GM18519 (cell line): ENCODE measurements around the gene PGLYRP1.

Source experiments
- ATAC-seq: cut with Tn5 transposase; IDR thresholded peaks from one replicate; pipeline ENCODE4 v1.9.1; 2021; ENCODE audit warnings: mild to moderate bottlenecking, moderate library complexity; ENCODE audit not compliant: unreplicated experiment, low FRiP score

PGLYRP1 gene

DNA sequence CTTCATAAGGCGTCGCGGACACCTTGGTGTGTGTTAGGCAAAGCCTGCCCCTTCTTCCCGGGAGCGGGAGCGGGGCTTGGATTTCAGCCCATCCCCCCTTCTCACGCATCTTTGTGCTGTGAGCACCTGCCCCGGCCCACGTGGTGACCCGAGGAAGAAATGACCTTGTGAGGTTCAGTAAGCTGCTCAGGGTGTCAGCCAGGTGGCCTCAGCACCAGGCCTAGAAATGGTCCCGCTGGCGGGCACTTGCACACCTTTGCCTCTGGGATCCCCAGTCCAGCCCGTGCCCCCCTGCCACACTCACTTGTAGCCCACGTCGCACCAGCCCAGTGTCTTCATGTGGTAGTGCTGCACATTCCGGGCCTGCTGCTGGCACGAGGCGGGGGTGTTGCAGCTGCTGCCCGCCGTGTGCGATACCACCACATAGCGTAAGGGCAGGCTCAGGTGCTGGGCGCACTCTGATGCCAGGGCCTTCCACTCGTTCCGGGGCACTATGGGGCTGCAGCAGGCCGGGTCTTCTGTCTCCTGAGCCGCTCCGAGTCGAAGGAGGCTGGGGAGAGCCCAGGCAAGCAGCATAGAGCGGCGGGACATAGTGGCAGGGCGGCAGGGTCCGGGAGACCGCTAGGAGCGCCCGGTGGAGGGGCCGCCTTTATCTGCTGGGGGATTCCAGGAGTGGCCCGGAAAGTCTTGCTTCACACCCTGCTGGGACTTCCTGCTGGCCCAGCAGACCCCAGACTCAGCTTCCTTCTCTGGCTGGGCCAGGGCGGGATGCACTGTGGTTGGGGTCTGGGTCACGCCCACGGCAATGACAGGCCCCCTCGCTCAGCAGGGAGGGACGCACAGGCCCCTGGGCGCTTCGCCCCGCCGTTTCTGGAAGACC is at the start of gene PGLYRP1:
PGLYRP1 (minus strand) TSS at position 623 of the 880 bp plus-strand sequence; CDS start at position 591, 32 bp downstream.
- no peak for ATAC-seq

- no peak for ATAC-seq
These were observed 47.0 kb upstream of the PGLYRP1 start for GRCh38 chr19:46069806-46070341.

DNA sequence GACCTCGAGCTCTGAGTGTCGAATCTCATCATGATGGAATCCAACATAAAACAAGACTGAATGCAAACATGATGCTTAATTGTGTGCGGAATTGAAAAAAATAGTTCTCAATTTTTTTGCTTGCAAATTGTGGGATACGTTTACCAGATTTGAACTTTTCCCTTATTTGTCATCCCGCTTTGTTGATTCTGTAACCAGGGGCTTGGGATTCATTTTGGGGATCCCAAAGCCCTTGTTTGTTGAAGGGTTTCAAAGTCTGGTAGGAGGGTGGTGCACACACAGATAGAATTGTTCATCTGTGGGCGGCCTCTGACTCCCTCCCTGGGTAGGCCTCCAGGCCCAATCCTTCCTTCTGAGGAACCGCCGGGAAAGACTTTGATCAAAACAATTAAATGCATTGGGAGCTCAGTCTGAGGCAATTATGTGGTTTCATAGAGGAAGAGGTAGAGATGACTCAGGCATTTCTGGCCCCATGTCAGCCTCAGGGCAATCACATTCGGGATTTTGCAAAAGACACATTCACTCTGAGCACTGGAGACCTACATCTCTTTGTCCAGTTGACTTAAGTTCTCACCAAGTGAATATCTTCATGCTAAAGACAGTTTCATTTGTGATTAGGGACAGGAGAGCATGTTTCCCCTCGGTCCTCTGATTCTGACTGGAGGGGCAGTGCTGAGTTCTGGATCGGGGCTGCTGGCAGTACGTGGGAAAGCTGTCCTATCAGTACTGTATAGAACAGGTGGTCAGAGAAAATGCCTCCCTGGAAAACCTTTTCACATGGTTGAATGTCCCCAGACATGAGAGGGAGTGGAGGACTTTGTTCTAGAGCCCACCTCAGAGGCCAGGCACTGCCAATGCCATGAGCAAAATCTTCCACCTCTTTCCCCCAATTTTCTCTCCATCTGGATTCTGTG is 45.7 kb upstream of the PGLYRP1 start:
- ATAC-seq, result no peak

DNA sequence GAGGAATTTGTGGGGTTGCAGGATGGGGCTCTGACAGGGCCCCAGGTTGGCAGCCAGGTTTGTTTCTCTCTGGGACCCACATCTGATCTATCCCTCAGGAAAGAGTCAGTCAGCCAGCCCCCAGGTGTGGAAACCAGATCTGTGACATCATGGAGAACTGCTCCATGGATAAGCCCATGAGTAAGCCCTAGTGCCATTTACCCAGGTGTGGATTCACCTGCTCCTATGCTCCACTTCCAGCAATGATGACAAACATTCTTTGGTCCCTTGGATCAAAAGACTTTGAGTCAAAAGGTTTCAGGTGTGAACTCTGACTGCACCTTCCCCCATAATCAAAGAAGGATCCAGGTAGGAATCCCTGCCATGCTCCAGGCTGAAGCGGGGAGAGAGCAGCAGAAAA is 44.8 kb upstream of the PGLYRP1 start:
- ATAC-seq, result no peak

- ATAC-seq, result no peak
These were observed 43.6 kb upstream of the PGLYRP1 start for GRCh38 chr19:46066471-46066870.

GRCh38 chr19:46065486-46066071 is 42.7 kb upstream of the PGLYRP1 start:
- ATAC-seq, result no peak

DNA sequence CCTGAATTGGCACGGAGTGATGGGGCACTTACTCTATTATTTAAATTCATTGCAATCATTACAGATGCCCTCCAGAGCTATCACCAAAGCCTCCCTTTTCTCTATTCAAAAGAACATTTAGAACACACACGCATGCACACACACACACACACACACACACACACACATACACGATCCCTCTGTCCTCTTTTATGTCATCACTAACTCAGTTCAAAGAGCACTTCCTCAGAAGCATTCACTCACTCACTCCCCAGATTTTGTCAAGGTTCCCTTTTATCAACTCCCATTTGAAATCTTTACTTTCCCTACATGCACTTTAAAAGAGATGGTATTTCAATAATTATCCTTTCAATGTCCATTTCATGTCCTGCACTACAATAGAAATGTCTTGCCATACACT is 40.3 kb upstream of the PGLYRP1 start:
- no peak for ATAC-seq

- no peak for ATAC-seq
These were observed 37.2 kb upstream of the PGLYRP1 start for GRCh38 chr19:46060012-46060411.

- no peak for ATAC-seq
These were observed 35.9 kb upstream of the PGLYRP1 start for GRCh38 chr19:46058778-46059177.

- no peak for ATAC-seq
These were observed 33.7 kb upstream of the PGLYRP1 start for GRCh38 chr19:46056536-46056935.

DNA sequence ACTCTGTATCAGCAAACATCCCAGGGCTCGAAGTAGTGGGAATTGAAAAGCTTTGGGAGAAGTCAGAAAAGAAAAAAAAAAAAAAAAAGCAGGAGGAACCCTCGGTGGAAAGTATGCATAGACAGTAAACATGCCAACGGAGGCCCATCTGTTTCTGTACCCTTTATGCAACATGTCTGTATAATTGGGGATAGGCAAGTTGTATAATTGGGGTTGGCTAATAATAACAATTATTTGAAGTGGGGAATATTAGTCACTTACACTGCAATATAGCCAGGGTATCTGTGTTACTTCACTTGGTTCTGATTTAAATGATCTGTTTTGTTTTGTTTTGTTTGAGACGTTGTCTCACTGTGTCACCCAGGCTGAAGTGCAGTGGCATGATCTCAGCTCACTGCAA is 30.0 kb upstream of the PGLYRP1 start:
- ATAC-seq, result no peak

- no peak for ATAC-seq
These were observed 26.7 kb upstream of the PGLYRP1 start for GRCh38 chr19:46049597-46049996.

- ATAC-seq, result no peak
These were observed 20.7 kb upstream of the PGLYRP1 start for GRCh38 chr19:46043519-46043918.

DNA sequence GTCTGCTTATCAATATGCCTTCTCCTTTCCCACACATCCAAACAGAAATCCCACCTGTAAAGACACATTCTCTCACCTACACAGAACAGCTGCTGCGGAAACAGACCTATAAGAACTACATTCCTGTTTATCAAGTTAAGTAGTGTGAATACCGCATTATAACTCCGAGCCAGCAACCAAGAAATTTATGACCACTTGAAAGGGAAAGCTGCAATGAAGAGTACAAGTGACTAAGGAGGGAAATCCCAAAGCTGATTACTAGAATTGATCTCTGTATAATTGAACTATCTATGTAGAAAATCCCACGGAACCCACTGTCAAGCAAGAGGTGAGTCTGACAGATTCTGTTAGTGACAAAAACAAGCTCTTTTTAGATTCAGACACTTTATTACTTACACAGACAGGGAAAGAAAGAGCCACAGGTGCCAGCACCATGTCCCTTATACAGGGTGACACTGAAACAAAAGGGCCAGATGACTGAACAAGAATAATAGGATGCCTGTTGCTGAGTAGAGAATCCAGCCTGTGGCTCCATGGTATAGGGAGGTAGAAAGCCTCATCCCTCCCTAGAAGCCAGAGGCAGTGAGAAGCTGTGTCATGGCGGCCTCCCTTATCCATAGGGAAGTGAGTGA is 19.5 kb upstream of the PGLYRP1 start:
- ATAC-seq, result no peak

DNA sequence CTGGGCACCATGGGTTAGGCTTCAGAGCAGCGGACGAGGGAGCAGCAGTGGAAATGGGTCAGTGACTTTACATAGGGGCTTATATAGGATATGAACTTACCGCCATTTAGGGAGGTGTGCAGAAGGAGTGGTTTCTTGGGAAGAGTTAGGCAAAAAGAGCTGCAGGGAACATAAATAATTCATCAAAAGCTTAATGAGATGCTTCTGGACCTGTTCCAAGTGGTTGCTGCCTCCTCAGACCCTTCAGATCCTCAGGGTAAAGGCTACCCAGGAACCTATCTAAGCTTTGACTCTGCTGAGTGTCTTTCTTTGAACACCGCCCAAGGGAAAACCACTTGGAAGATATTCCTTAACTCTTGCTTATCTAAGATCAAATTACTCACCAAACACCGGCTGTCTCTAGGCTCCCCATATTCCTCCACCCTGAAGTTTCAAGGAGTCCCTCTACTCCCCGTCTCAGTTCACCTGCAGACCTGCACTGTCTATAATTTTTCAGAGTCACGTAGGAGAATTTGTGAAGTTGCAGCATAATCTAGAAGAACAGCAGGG is 18.2 kb upstream of the PGLYRP1 start, which contains the start of gene IGFL4:
IGFL4 (minus strand) TSS at position 51 of the 549 bp plus-strand sequence; CDS start at position 11, 40 bp downstream.
- ATAC-seq, result no peak

- ATAC-seq, result no peak
These were observed 17.3 kb upstream of the PGLYRP1 start for GRCh38 chr19:46040125-46040524.

DNA sequence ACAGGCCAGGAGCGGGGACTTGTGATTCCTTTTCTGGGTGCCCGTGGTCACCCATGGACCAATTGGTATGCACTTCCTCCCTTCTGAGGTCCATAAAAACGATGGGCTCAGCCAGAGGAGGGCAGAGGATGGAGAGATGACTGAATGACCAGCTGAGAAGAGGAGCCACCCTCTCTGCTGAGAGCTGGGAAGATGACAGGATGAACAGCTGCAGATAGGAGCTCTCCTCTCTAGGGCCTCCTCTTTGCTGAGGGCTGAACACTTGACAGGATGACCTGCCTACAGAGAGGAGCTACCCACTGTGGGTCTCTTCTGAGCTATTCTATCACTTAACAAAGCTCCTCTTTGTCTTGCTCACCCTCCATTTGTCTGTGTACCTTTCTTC is 13.9 kb upstream of the PGLYRP1 start:
- no peak for ATAC-seq

GRCh38 chr19:46035986-46036743 is 13.3 kb upstream of the PGLYRP1 start:
- ATAC-seq, result no peak

DNA sequence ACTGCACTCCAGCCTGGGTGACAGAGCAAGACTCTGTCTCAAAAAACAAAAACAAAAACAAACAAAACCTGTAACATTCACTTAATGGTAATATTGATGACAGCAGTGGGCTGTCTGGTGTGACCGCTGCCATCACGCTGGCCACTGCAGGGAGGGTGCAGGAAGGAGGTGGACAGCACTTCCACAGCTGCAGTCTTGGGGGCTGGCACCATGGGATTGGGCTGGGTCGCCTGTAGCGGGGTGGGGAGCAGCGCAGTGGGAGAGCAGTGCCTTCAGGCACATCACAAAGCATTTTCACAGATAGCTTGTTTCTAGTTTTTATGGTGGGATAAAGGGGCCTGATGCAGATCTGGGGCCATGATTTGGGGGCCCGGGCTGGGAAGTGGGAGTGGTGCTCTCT is 12.7 kb upstream of the PGLYRP1 start:
- ATAC-seq, result no peak
